HEK293T (cell line): ENCODE results near the gene MYNN.
"Not testable (repeated sequence)": the region's sequence is repeated elsewhere in the genome, so short reads cannot be mapped to it uniquely, and the experiment has no call there.

Experiments
- ARNT ChIP-seq: fragments of 450-650 bp; IDR thresholded peaks from 2 replicates; pipeline ENCODE4 v1.6.1; 2017; ENCODE audit warnings: mild to moderate bottlenecking
- BHLHE40 ChIP-seq: fragments of 450-650 bp; IDR thresholded peaks from 2 replicates; pipeline ENCODE4 v1.6.1; 2016; ENCODE audit warnings: mild to moderate bottlenecking, moderate library complexity, borderline replicate concordance
- ELF4 ChIP-seq: fragments of 450-650 bp; IDR thresholded peaks from 2 replicates; pipeline ENCODE4 v1.6.1; 2017; ENCODE audit warnings: antibody characterized with exemption
- FOXM1 ChIP-seq: fragments of 450-650 bp; IDR thresholded peaks from 2 replicates; pipeline ENCODE4 v1.6.1; 2017; ENCODE audit warnings: mild to moderate bottlenecking, borderline replicate concordance
- SP1 ChIP-seq: fragments of 450-650 bp; IDR thresholded peaks from 2 replicates; pipeline ENCODE4 v1.6.1; 2017
- SUZ12 ChIP-seq: fragments of 450-650 bp; IDR thresholded peaks from 2 replicates; pipeline ENCODE4 v1.6.1; 2016; ENCODE audit warnings: mild to moderate bottlenecking

DNA sequence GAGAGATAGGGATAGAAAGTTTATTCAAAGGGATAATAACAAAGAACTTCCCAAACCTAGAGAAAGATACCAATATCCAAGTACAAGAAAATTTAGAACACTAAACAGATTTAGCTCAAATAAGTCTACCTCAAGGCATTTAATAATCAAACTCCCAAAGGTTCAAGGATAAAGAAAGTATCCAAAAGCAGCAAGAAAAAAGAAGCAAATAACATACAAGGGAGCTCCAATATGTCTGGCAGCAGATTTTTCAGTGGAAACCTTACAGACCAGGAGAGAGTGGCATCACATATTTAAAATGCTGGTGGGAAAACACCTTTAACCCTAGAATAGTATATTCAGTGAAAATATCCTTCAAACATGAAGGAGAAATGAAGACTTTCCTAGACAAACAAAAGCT lies 41.3 kb upstream of the MYNN start:
- TF ChIP-seq FOXM1, SUZ12, SP1, ARNT, ELF4, BHLHE40: not testable (repeated sequence)
